Measurements from ENCODE around the gene SSC4D.
"Not testable (repeated sequence)": the region's sequence is repeated elsewhere in the genome, so short reads cannot be mapped to it uniquely, and the experiment has no call there.

SSC4D gene

DNA sequence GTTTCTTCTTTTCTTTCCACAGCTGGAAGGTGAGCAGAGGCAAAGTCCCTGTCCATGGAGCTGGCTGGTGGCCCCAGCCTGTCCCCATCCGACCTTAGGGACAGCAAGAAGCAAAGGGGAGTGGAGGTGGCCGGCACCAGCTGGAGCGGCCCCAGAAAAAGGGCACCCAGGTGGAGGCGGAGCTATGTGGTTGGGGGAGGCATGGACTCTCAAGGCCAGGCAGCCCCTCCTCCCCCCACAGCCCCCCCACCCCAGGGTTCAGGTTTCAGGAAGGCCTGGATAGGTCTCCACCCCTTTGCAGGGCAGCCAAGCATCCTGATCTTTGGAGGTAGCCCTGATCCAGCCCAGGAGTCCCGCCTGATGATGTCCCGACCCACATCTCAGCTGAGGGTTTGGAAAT is at the start of gene SSC4D:
Gene SSC4D, minus strand, starts transcription at position 161 of the 400 bp plus-strand sequence. CDS start 5,258 bp downstream, outside the sequence.
- no peak for DNase-seq

DNA sequence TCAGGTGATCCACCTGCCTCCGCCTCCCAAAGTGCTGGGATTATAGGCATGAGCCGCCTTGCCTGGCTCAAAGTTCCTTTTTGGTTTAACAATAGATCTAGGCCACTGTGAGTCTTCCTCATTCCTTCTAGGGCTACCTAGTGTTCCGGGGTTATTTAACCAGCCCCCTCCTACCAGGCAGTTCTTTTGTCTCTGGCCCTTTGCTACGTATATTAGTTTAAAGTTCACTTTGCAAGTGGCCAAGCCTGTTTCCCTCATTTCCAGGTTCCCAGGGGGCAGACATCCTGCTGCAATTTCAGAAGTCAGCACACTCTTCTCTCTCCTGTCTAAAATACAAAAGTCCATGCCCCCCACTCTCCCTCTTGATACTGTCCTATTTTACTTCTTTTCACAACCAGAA is 49.0 kb upstream of the SSC4D start:
- DNase-seq = not testable (repeated sequence)

DNA sequence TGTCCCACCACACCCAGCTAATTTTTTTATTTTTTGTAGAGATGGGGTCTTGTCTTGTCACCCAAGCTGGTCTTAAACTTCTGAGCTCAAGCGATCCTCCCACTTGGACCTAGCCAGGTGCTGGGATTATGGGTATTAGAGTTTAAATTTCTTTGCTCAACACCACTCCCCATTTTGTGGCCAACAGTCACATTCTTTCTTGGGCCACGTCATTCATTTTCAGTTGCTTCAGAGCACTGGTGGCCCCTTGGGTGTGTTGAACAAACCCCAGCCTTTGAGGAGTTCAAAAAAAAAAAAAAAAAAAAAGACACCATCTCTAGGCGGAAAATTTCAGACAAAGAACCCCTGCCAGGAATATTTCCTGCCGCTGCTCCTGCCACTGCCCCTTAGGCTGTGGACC is 47.5 kb upstream of the SSC4D start:
- DNase-seq = not testable (repeated sequence)

DNA sequence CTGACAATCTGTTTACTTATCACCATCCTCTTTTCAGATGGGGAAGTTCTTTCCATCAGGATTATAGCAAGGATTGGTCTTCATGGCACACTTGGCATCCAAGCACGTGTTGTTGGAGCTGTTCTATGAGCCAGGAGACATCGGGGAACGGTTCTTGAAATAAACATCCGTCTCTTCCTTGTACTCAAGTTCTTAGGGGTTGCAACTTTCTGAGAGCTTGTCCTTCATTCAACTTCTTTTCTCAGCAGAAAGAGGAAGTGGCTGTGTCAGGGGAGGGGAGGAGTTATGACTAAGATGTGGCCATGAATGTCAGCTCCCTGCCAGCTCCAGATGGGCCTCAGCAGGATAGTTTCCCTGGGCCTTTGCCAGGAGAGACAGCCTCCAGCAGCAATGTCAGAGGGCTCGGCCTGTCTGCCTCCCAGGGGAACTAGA is 36.1 kb upstream of the SSC4D start:
- DNase-seq = not testable (repeated sequence)

DNA sequence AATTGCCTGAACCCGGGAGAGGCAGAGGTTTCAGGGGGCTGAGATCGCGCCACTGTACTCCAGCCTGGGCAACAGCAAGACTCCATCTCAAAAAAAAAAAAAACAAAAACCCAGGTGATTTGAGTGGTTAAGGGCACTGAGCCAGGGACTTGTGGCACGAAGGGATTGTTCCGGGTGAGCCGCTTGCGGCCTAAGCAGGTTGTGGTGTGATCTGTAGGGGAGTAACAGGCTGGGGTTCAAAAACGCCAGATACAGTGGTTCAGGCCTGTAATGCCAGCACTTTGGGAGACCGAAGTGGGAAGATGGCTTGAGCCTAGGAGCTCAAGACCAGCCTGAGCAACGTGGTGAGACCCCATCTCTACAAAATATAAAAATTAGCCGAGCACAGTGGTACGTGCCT is 34.3 kb upstream of the SSC4D start:
- not testable (repeated sequence) for DNase-seq

DNA sequence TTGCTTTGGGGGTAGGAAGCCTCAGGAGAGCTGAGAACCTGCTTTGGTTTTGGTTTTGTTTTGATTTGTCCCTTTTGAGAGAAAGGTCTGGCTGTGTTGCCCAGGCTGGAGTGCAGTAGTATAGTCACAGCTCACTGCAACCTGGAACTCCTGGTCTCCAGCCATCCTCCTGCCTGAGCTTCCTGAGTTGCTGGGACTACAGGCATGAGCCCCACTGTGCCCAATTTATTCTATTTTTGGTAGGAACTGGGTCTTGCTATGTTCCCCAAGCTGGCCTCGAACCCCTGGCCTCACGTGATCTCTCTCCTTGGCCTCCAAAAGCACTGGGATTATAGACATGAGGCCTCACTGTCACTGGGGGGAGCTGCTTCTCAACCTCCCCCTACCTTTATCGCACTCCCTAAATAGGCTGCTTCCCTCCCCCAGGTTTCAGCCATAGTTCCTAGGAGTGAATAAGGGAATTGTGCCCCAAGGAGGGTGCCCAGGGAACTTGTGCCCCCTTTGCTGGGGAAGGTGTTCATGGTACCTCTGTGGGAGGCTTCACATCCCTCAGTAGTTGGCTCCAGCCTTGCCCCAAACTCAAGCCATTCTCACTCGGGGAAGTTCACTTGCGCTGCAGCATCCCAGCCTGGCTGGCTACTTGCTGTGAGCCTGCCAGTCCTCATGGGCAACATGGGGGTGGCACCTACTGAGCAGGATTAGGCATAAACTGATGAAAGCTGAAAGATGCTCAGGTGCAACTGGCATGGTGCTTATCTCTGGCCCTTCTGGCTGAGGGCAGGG is 33.4 kb upstream of the SSC4D start:
- DNase-seq = not testable (repeated sequence)

DNA sequence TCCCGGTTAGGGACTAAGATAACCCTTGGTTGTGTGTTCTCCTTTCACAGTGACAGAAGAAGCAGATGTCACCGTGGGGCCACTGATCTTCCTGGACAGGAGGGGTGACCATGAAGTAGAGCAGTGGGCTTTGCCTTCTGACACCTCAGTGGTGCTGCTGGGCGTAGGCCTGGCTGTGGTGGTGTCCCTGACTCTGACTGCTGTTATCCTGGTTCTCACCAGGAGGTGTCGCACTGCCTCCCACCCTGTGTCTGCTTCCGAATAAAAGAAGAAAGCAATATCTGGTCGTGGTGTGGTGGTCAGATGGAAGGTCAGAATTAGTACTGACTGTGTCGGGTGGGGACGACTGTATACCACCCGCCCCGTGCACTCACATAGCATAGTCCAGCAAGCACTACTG is 32.3 kb upstream of the SSC4D start:
- DNase-seq = not testable (repeated sequence)

DNA sequence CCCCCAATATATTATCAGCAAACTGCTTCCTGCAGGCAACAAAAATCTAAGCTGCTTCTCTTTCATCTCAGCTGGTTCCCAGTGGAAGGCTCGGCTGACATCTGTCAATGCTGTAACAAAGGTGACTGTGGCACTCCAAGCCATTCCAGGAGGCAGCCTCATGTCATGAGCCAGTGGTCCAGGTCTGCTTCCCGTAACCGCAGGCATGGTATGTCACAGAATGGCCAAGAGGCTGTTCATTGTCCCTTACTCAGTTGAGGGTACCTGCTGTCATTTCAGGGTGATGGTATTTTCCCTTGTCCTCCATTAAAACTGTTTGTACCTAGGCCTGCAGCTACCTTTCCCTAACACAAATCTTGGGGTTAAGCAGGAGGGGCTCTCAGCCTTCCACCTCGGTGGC is 30.9 kb upstream of the SSC4D start:
- not testable (repeated sequence) for DNase-seq

DNA sequence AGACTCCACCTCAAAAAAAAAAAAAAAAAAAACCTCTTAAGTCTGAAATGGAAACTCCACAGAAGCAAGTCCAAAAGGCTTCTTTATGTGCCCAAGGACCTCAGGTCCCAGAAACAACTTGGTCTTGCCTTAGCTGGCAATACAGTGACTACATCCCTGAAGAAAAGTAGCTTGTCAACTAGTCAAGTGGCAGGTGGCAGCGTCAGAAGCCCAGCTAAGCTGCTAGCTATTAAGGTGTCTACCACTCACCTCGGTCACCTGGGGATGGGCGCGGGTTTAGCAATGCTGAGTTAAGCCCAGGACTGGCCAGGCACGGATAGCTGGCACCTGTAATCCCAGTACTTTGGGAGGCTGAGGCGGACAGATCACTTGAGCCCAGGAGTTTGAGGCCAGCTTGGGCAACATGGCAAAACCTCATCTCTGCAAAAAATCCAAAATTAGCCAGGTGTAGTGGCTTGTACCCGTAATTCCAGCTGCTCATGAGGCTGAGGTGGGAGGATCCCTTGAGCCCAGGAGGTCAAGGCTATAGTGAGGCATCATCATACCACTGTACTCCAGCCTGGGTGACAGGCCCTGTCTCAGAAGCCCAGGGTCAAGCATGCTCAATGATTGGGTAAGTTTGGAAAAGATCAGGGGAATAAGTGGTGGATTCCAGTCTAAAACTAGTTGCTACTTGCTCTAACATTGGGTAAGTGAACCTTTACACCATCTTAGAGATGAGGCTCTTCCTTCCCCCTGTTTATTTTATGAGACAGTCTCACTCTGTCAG is 29.8 kb upstream of the SSC4D start:
- not testable (repeated sequence) for DNase-seq

DNA sequence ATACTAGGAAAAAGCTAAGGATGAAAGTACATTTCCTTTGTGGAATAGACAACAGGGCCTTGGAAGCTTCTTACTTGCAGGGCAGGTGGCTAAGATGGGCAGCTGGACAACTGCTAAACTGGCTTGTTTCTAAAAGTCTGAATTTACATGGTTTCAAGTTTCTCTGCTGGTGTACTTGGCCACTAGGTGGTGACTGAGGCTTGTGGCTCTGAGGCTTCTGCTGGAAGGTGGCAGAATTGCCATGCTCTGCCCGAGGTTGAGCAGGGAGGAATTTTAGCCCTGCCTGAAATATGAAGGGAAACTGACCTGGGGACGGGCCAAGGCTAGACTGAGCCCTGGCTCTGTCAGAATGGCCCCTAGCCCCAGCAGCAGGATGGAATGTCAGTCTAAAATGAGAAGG is 28.4 kb upstream of the SSC4D start:
- DNase-seq = peak; percentile 62

DNA sequence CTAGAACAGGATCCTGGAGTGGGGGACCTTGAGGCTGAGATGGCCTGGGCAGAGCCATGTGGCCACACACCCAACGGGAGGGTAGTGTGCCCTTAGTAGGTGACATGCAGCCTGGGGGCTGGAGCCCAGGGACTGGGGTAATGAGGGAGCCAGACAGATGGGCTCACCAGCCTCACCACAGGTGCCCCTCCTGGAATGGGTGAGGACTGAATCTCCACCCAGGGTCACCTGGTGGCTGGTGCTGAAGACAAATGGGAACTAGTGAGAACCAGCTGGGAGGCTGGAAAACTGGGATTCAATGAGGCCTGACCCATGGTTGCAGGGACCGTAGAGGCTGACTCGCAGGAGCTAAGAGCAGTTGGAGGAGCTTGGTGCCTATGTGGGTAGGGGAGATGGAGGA is 21.3 kb upstream of the SSC4D start:
- no peak for DNase-seq

DNA sequence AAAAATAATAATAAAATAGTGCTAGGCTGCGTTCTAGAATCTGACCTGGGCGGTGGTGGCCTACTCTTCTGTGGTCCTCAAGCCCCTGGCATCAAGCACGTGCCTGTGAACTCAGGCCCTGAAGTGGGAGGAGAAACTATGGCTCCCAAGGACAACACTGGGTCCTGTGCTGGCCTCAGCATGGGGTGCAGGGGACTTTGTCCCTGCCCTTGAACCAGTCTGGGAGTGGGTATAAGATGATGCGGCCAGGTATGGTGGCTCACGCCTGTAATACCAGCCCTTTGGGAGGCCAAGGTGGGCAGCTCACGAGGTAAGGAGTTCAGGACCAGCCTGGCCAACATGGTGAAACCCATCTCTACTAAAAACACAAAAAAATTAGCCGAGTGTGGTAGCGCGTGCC is 20.7 kb upstream of the SSC4D start:
- no peak for DNase-seq

DNA sequence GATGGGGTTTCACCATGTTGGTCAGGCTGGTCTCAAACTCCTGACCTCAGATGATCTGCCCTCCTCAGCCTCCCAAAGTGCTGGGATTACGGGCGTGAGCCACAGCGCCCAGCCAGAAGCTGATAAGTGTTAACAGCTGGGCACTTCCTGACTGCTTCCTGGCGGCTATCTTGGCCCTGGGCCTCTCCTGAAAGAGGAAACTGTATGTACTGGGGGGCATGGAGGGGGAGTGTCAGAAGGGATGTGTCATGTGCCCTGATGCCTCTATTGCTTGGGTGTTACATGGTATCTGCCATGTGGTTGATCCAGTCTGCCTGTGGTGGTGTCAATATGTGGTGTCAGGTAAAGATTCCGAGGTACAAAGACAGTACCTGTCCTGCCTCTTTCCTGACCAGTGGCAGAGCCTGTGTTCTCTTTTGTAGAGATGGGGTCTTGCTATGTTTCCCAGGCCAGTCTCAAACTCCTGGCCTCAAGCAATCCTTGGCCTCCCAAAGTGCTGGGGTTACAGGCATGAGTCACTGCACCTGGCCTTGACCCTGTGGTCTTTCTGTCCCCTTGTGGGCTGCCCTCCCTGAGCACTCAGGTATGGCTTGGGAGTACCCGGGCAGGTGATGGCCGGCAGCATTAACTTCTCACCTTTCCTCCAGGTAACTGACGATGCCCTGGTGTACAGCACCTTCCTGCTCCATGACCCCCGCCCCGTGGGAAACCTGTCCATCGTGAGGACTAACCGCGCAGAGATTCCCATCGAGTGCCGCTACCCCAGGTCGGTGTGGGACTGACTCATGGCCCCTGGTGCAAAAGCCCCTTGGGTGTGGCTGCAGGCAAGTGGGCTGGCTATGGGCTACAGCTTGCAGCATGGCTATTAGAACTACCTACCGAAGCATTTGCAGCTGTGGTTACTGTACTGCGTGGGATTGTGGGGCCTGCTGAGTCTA is 19.6 kb upstream of the SSC4D start:
- DNase-seq = no peak

DNA sequence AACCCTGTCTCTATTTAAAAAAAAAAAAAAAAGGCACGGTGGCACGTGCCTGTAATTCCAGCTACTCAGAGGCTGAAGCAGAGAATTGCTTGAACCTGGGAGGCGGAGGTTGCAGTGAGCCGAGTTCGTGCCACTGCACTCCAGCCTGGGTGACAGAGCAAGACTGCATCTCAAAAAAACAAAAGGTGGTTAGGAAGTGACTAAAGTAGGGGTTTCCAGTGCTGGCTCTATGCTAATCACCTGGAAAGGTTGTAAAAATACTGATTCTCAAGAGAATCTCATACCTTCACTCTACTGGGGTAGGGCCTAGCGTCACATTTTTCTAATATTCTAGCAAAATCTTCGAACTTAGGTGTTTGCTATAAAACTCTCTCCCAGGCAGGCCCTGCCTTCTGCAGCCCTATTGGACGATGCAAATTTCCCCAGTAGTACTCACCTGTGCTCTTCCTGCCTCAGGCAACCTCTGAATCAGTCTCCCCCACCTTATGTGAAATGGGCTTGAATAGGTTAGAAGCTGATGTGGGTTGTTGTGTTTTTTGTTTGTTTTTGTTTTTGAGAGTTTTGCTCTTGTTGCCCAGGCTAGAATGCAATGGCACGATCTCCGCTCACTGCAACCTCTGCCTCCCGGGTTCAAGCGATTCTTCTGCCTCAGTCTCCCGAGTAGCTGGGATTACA is 18.8 kb upstream of the SSC4D start:
- DNase-seq = no peak

DNA sequence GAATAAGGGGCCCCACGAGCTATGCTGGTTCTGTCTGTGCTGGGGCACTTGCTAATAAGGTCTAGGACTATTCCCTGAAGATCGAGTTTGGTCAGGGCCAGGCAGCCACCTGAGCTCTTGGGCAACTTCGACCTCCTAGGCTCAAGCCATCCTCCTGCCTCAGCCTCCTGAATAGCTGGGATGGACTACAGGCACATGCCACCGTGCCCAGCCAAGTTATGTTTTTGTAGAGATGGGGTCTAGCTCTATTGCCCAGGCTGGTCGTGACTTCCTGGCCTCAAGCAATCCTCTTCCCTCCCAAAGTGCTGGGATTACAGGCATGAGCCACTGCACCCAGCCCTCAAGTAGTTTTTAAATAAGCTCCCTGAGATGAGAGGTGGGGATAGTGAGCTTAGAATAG is 18.1 kb upstream of the SSC4D start:
- DNase-seq = no peak

DNA sequence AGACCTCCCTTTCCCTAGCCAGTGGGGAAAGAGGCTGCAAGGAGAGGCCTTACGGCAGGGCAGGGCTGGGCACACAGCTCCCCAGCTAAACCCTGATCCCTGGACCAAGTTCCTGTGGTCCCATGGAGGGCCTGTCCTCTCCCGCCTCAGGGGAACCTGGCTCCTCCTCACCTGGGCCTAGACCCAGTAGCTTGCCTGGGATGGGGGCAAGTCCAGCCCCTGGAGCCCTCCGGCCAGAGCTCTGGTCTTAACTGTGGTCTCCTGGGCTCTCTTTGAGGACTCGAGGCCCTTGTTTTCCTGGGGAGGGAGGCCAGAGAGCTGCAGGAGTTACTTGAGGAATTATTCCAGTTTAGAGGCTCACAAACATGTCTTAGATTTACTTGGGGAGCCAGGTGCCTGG is 16.7 kb upstream of the SSC4D start:
- no peak for DNase-seq

DNA sequence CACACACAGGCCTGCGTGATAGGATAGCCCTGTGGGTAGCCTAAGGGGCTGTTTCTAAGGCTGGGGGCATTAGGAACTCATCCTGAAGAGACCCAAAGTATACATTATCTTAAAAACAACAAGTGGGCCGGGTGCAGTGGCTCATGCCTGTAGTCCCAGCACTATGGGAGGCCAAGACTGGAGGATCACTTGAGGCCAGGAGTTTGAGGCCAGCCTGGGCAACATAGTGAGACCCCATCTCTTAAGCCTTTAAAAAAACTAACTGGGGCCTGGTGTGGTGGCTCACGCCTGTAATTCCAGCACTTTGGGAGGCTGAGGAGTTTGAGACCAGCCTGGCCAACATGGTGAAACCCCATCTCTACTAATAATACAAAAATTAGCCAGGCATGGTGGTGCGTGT is 16.1 kb upstream of the SSC4D start:
- not testable (repeated sequence) for DNase-seq

DNA sequence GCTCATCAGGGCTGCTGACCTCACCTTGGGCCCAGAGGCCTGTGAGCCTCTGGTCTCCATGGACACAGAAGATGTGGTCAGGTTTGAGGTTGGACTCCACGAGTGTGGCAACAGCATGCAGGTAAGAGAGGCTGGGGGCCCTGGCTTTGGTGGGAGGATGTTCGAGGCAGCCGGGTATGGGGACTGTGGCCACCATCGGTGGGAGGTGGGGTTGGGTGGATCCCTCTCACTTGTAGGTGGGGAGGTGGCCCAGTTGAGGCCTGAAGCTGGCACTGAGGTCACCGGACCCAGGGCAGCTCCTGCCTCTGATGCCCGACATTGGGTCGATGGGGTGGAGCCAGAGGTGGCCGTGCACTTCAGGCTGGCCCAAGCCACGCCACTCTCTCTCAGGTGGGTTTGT is 15.7 kb upstream of the SSC4D start:
- DNase-seq = no peak

DNA sequence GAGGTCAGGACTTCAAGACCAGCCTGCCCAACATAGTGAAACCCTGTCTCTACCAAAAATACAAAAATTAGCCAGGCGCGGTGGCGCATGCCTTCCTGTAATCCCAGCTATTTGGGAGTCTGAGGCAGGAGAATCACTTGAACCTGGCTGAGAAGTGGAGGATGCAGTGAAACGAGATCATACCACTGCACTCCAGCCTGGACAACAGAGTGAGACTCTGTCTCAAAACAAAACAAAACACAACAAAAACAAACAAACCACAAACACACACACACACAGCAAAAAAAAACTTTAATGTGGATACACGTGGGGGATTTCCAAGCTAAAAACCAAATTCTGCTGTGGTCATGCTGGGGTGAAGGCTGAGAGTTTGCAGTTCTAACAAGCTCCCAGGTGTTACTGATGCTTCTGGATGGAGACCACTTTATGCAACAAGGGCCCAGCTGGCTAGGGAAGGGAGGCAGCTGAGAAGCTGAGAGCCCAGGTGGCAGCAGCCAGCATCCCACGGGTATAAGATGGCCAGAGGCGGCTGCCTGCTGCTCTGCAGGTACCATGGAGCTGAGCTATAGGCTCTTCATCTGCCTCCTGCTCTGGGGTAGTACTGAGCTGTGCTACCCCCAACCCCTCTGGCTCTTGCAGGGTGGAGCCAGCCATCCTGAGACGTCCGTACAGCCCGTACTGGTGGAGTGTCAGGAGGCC is 15.1 kb upstream of the SSC4D start, which contains the start of gene ZP3:
Gene ZP3, plus strand, starts transcription at position 538 of the 699 bp plus-strand sequence. Its CDS starts 15 bp downstream, at position 553.
- no peak for DNase-seq

DNA sequence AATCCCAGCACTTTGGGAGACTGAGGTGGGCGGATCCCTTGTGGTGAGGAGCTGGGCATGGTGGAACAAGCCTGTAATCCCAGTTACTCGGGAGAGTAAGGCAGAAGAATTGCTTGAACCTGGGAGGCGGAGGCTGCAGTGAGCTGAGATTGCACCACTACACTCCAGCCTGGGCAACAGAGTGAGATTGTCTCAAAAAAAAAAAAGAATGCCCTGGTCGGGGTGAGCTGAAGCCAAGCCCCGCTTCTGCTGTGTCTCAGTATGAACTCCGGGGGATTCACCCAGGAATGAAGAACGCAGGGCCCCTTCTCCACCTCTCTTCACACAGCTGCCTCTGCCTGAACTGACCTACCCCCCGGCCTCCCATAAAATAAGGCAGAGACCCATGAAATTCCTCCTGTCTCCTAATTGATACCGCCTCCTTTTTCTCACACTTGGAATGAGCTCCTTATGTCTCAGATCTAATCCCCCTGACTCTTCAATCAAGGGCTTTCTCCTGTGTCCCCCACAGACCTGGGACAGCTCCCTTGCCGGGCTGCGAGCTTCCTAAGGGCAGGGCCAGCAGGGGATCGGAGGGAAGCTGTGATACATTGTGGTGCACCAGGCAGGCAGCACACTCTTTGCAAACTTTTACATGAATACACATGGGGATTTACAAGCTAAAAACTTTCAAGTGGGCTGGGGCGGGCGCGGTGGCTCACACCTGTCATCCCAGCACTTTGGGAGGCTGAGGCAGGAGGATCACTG is 14.3 kb upstream of the SSC4D start:
- DNase-seq = no peak

DNA sequence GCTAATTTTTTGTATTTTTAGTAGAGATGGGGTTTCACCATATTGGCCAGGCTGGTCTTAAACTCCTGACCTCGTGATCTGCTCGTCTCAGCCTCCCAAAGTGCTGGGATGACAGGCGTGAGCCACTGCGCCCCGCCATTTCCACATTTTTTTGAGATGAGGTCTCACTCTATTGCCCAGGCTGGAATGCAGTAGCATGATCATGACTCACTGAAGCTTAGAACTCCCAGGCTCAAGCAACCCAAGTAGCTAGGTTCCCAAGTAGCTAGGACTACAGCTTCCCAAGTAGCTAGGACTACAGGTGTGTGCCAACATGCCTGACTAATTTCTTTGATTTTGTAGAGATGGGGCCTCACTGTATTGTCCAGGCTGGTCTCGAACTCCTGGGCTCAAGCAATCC is 11.6 kb upstream of the SSC4D start:
- not testable (repeated sequence) for DNase-seq

Data from right forelimb (tissue), 1 donor.